Thoracic aorta (tissue), 2 donors: Measurements from ENCODE around the gene SNX30. TPM values are rescaled to one million over a fixed set of nuclear protein-coding genes. Genes with fewer than 3 reads are reported as not detected.

Source experiments
- ATAC-seq: fragments of 150-250 bp; one replicate; pipeline ENCODE4 v1.8.0; 2017; ENCODE audit warnings: low read depth; ENCODE audit not compliant: insufficient number of reproducible peaks, low FRiP score
- DNase-seq: peaks from one replicate; pipeline ENCODE4 v3.0.0-alpha.2; 2020; ENCODE audit warnings: low spot score
- H3K27ac ChIP-seq, 2 donors: fragments of 200-600 bp; sonication (generic); 1 replicate in 1 of 2; 2 replicates in 1 of 2; pipeline ENCODE4 v1.5.1; 2016; ENCODE audit warnings: mild to moderate bottlenecking in 2 of 2, moderate library complexity in 2 of 2
- H3K27me3 ChIP-seq: fragments of 200-600 bp; sonication (generic); replicated peaks from 2 replicates; pipeline ENCODE4 v1.6.0; 2016; ENCODE audit warnings: mild to moderate bottlenecking; ENCODE audit not compliant: insufficient read depth
- H3K36me3 ChIP-seq: fragments of 200-600 bp; sonication (generic); one replicate; pipeline ENCODE4 v1.5.1; 2016
- H3K4me1 ChIP-seq, 2 donors: fragments of 200-600 bp; sonication (generic); 1 replicate in 1 of 2; 2 replicates in 1 of 2; pipeline versions ENCODE4 v1.5.1 to v1.6.0; 2016; ENCODE audit warnings: low read depth in 2 of 2, mild to moderate bottlenecking in 1 of 2; ENCODE audit not compliant: control insufficient read depth in 1 of 2
- H3K4me3 ChIP-seq: fragments of 200-600 bp; sonication (generic); 2 replicates; pipeline ENCODE4 v1.5.1; 2016; ENCODE audit warnings: mild to moderate bottlenecking
- H3K9me3 ChIP-seq: fragments of 200-600 bp; sonication (generic); 2 replicates; pipeline ENCODE4 v1.5.1; 2016
- CTCF ChIP-seq: fragments of 200-600 bp; sonication (generic); IDR thresholded peaks from one replicate; pipeline ENCODE4 v1.5.1; 2019; ENCODE audit warnings: antibody characterized with exemption
- total RNA-seq, 2 donors: library from RNA; depleted of rRNA; stranded (reverse); fragments of >200 nt; gene quantifications; one replicate each; pipeline versions ENCODE4 v1.1.0 to v1.2.3, GENCODE V29; 2016

The SNX30 gene
- total RNA-seq, 2 donors from 2014 or later: 11.2 to 36.3 TPM

- DNase-seq (no peak), ATAC-seq (peak; percentile 63)
- no peak for TF ChIP-seq CTCF
Measured at GRCh38 chr9:112764344-112764743, 13.8 kb downstream of the SNX30 start.

GRCh38 chr9:112764837-112765236 is 14.3 kb downstream of the SNX30 start:
- Histone ChIP-seq H3K36me3 (no peaks in the 10 kb centered on the region), H3K9me3 (no peaks in the 10 kb centered on the region), H3K4me3 (no peak overlapping the region), H3K4me1 (no peaks in the 10 kb centered on the region), H3K27me3 (no peaks in the 10 kb centered on the region), H3K27ac (no peak overlapping the region)
- ATAC-seq (no peak), DNase-seq (no peak)
- TF ChIP-seq CTCF: no peak

More at GRCh38 chr9:112764344-112764743, 13.8 kb downstream of the SNX30 start:
- no peaks in the 10 kb centered on the region for H3K9me3 ChIP-seq
- no peaks in the 10 kb centered on the region for H3K4me1 ChIP-seq
- H3K27me3 ChIP-seq: no peaks in the 10 kb centered on the region
- H3K27ac ChIP-seq: no peak overlapping the region
- no peaks in the 10 kb centered on the region for H3K36me3 ChIP-seq
- no peak overlapping the region for H3K4me3 ChIP-seq

- no peak for TF ChIP-seq CTCF
- Histone ChIP-seq H3K27ac (no peak overlapping the region), H3K4me3 (no peak overlapping the region), H3K36me3 (no peaks in the 10 kb centered on the region), H3K27me3 (no peaks in the 10 kb centered on the region), H3K4me1 (no peaks in the 10 kb centered on the region), H3K9me3 (no peaks in the 10 kb centered on the region)
- no peak for ATAC-seq
- no peak for DNase-seq
Measured at GRCh38 chr9:112765281-112765680, 14.7 kb downstream of the SNX30 start.

DNA sequence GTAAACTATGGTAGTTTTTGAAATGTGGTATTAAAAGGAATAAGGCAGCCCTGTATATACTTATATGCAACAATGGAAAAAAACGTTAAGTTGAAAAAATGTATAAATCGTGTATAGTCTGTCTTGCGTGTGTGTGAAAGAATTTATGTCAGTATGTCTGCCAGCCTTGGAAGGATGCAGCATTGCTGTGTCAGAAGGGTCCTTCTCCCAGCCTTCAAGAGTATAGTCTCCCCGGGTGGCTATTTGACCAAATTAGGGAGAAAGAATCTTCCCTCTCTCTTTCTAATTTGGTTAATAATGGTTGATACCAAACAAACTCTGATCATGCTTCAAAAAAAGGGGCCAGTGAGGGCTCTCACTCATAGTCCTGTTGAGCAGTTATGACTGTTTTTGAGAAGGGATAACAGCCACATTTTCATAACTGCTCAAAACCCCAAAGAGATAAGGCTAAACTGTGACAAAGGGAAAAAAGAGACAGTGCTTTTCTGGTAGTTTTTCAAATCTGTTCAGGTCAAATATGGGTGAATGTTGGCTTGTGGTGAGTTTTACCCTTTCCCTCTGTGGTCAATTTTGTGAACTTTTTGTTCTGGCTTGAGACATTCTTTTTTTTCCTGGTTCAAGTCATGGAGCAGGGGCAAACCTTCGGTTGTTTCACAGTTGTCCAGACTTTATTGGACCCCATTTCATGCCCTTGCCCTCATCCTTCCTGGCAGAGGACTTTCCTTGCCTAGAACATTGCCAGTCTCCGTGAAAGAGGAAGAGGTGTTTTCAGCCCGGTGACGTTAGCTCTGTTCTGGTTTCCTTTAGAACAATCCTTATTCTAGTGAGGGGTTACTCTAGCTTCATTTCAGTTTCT is 21.0 kb downstream of the SNX30 start:
- no peaks in the 10 kb centered on the region for H3K36me3 ChIP-seq
- H3K4me1 ChIP-seq: peaks cover 16% of the 10 kb centered on the region in 2 donors
- TF ChIP-seq CTCF: no peak
- H3K27me3 ChIP-seq: no peaks in the 10 kb centered on the region
- DNase-seq (no peak), ATAC-seq (no peak)
- H3K27ac ChIP-seq: no peak overlapping the region
- no peak overlapping the region for H3K4me3 ChIP-seq
- H3K9me3 ChIP-seq: no peaks in the 10 kb centered on the region

- H3K36me3 ChIP-seq: no peaks in the 10 kb centered on the region
- no peak overlapping the region for H3K4me3 ChIP-seq
- no peak for ATAC-seq
- no peaks in the 10 kb centered on the region for H3K27me3 ChIP-seq
- no peak for TF ChIP-seq CTCF
- H3K9me3 ChIP-seq: no peaks in the 10 kb centered on the region
- H3K27ac ChIP-seq: no peak overlapping the region
- peaks cover 16% of the 10 kb centered on the region in 2 donors for H3K4me1 ChIP-seq
- DNase-seq: no peak
Measured at GRCh38 chr9:112772215-112772509, 21.6 kb downstream of the SNX30 start.
